Measurements from ENCODE around the gene PLEKHG4B.
"Not testable (repeated sequence)": the region's sequence is repeated elsewhere in the genome, so short reads cannot be mapped to it uniquely, and the experiment has no call there.

The PLEKHG4B gene

GRCh38 chr5:70440-70839 is 21.5 kb upstream of the PLEKHG4B start:
- Histone ChIP-seq H4K20me1 (ENCODE audit: insufficient read depth, low read length) (no peaks in the 10 kb centered on the region), H3K36me3 (replicated peaks; ENCODE audit: low read depth, low read length) (no peaks in the 10 kb centered on the region), H3K4me3 (ENCODE audit: low read length) (no peak overlapping the region), H3K9ac (ENCODE audit: low read length) (no peak overlapping the region), H2AFZ (ENCODE audit: low read depth, low read length) (no peak overlapping the region), H3K9me3 (ENCODE audit: insufficient read depth, low read length) (no peaks in the 10 kb centered on the region), H3K79me2 (ENCODE audit: low read length) (no peaks in the 10 kb centered on the region), H3K4me2 (ENCODE audit: low read length) (no peak overlapping the region), H3K27ac (ENCODE audit: low read length) (no peak overlapping the region), H3K27me3 (ENCODE audit: low read depth, low read length) (0 out of 2 replicates have a peak, but pooled peaks cover 4% of the 10 kb centered on the region), H3K4me1 (ENCODE audit: low read length) (no peaks in the 10 kb centered on the region)
- TF ChIP-seq, protein P1, sequence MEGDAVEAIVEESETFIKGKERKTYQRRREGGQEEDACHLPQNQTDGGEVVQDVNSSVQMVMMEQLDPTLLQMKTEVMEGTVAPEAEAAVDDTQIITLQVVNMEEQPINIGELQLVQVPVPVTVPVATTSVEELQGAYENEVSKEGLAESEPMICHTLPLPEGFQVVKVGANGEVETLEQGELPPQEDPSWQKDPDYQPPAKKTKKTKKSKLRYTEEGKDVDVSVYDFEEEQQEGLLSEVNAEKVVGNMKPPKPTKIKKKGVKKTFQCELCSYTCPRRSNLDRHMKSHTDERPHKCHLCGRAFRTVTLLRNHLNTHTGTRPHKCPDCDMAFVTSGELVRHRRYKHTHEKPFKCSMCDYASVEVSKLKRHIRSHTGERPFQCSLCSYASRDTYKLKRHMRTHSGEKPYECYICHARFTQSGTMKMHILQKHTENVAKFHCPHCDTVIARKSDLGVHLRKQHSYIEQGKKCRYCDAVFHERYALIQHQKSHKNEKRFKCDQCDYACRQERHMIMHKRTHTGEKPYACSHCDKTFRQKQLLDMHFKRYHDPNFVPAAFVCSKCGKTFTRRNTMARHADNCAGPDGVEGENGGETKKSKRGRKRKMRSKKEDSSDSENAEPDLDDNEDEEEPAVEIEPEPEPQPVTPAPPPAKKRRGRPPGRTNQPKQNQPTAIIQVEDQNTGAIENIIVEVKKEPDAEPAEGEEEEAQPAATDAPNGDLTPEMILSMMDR (IDR thresholded peaks at IDR 0.05; ENCODE audit: low read depth, low read length): no peak
- no peak for TF ChIP-seq EZH2phosphoT487 (IDR thresholded peaks at IDR 0.05; ENCODE audit: low read depth)

GRCh38 chr5:72316-73180 is 19.4 kb upstream of the PLEKHG4B start:
- not testable (repeated sequence) for H2AFZ ChIP-seq (ENCODE audit: low read depth, low read length); H3K36me3 ChIP-seq (replicated peaks; ENCODE audit: low read depth, low read length); H3K4me2 ChIP-seq (ENCODE audit: low read length); H3K79me2 ChIP-seq (ENCODE audit: low read length); H3K27me3 ChIP-seq (ENCODE audit: low read depth, low read length); H4K20me1 ChIP-seq (ENCODE audit: insufficient read depth, low read length); H3K4me1 ChIP-seq (ENCODE audit: low read length); H3K27ac ChIP-seq (ENCODE audit: low read length); H3K9me3 ChIP-seq (ENCODE audit: insufficient read depth, low read length); H3K4me3 ChIP-seq (ENCODE audit: low read length); H3K9ac ChIP-seq (ENCODE audit: low read length)

DNA sequence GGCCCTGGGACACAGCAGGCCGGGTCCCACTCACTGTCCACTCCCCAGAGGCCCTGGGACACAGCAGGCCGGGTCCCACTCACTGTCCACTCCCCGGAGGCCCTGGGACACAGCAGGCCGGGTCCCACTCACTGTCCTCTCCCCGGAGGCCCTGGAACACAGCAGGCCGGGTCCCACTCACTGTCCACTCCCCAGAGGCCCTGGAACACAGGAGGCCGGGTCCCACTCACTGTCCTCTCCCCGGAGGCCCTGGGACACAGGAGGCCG is 18.9 kb upstream of the PLEKHG4B start:
- not testable (repeated sequence) for H3K27ac ChIP-seq (ENCODE audit: low read length); H3K9ac ChIP-seq (ENCODE audit: low read length); H2AFZ ChIP-seq (ENCODE audit: low read depth, low read length); H3K36me3 ChIP-seq (replicated peaks; ENCODE audit: low read depth, low read length); H3K9me3 ChIP-seq (ENCODE audit: insufficient read depth, low read length); H3K27me3 ChIP-seq (ENCODE audit: low read depth, low read length); H4K20me1 ChIP-seq (ENCODE audit: insufficient read depth, low read length); H3K4me3 ChIP-seq (ENCODE audit: low read length); H3K79me2 ChIP-seq (ENCODE audit: low read length); H3K4me2 ChIP-seq (ENCODE audit: low read length); H3K4me1 ChIP-seq (ENCODE audit: low read length)

DNA sequence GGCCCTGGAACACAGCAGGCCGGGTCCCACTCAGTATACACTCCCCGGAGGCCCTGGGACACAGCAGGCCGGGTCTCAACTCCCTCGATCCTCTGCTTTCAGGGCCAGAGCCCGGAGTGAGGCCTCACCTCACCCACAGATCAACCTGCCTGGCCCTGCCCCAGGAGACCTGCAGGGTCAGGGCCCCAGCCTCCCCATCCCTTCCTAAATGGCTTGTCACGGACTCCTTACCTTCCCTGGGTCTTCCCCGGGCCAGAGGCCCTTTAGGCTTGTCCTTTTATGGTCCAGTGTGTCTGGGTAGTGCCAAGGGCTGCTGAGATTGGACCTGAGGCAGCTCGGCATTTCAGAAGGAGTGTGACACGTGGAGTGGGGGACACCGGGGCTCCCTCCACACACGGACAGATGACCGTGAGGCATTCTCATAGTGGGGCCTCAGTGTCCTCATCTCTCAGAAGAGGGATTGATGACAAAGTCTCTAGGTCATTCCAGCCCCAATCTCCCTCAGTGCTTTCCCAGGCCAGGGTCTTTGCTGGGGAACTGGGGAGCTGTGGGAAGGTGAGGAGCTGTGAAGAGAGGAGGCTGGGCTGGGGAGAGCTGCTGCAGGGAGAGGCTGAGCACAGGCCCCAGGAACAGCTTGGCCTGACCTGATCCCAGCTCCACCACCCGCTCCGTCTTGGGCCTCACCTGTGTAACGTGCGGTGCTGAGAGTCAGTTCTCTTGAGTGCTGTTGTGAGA is 18.0 kb upstream of the PLEKHG4B start:
- no peak overlapping the region for H3K4me3 ChIP-seq (ENCODE audit: low read length)
- 0 out of 2 replicates have a peak, but pooled peaks cover 4% of the 10 kb centered on the region for H3K27me3 ChIP-seq (ENCODE audit: low read depth, low read length)
- no peak overlapping the region for H3K9ac ChIP-seq (ENCODE audit: low read length)
- no peak overlapping the region for H2AFZ ChIP-seq (ENCODE audit: low read depth, low read length)
- TF ChIP-seq, protein P1 (IDR thresholded peaks at IDR 0.05; ENCODE audit: low read depth, low read length): no peak
- TF ChIP-seq EZH2phosphoT487 (IDR thresholded peaks at IDR 0.05; ENCODE audit: low read depth): no peak
- H3K79me2 ChIP-seq (ENCODE audit: low read length): no peaks in the 10 kb centered on the region
- no peaks in the 10 kb centered on the region for H3K9me3 ChIP-seq (ENCODE audit: insufficient read depth, low read length)
- no peaks in the 10 kb centered on the region for H4K20me1 ChIP-seq (ENCODE audit: insufficient read depth, low read length)
- H3K4me1 ChIP-seq (ENCODE audit: low read length): no peaks in the 10 kb centered on the region
- no peak overlapping the region for H3K4me2 ChIP-seq (ENCODE audit: low read length)
- no peaks in the 10 kb centered on the region for H3K36me3 ChIP-seq (replicated peaks; ENCODE audit: low read depth, low read length)
- no peak overlapping the region for H3K27ac ChIP-seq (ENCODE audit: low read length)

DNA sequence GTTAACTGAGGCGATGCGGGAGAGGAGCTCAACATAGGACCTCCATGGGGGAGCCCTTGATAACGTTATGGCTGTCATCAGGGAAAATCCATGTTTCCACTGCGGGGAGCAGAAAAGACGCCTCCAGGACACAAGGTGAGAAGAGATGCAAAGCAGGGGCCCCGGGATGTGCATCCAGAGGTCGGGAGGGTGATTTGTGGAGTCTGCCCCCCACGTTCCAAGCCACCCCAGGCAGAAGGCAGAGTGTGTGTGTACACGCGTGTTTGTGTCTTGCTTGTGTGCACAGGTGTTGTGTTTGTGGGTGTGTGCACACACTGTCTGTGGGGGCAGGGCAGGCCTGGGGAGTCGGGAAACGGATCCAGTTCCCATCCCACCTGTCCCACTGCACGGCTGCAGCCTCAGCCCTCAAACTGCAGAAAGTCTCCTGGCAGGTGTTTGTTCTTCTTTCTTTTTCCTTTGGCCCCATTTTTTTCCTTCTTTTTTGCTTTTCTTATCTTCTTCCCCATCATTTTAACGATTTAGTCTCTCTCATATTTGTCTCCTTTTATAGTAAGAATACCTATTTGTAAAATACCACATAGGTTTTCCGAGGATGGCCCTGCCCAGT is 17.4 kb upstream of the PLEKHG4B start:
- Histone ChIP-seq H3K27me3 (ENCODE audit: low read depth, low read length) (0 out of 2 replicates have a peak, but pooled peaks cover 4% of the 10 kb centered on the region), H3K4me3 (ENCODE audit: low read length) (no peak overlapping the region), H3K4me2 (ENCODE audit: low read length) (no peak overlapping the region), H3K27ac (ENCODE audit: low read length) (no peak overlapping the region), H2AFZ (ENCODE audit: low read depth, low read length) (no peak overlapping the region), H3K9me3 (ENCODE audit: insufficient read depth, low read length) (no peaks in the 10 kb centered on the region), H3K36me3 (replicated peaks; ENCODE audit: low read depth, low read length) (no peaks in the 10 kb centered on the region), H3K79me2 (ENCODE audit: low read length) (no peaks in the 10 kb centered on the region), H3K4me1 (ENCODE audit: low read length) (no peaks in the 10 kb centered on the region), H3K9ac (ENCODE audit: low read length) (no peak overlapping the region), H4K20me1 (ENCODE audit: insufficient read depth, low read length) (no peaks in the 10 kb centered on the region)
- TF ChIP-seq, protein P1 (IDR thresholded peaks at IDR 0.05; ENCODE audit: low read depth, low read length): no peak
- TF ChIP-seq EZH2phosphoT487 (IDR thresholded peaks at IDR 0.05; ENCODE audit: low read depth): no peak

Data from OCI-LY3 (cell line).